ENCODE measurements around the gene MAST3. TPM values are rescaled to one million over a fixed set of nuclear protein-coding genes. Genes with fewer than 3 reads are reported as not detected.

MAST3 gene
- total RNA-seq = 10 to 100 TPM in 1 of 2 donors, 1 to 10 TPM in 1; 6.1 to 10.8 TPM

DNA sequence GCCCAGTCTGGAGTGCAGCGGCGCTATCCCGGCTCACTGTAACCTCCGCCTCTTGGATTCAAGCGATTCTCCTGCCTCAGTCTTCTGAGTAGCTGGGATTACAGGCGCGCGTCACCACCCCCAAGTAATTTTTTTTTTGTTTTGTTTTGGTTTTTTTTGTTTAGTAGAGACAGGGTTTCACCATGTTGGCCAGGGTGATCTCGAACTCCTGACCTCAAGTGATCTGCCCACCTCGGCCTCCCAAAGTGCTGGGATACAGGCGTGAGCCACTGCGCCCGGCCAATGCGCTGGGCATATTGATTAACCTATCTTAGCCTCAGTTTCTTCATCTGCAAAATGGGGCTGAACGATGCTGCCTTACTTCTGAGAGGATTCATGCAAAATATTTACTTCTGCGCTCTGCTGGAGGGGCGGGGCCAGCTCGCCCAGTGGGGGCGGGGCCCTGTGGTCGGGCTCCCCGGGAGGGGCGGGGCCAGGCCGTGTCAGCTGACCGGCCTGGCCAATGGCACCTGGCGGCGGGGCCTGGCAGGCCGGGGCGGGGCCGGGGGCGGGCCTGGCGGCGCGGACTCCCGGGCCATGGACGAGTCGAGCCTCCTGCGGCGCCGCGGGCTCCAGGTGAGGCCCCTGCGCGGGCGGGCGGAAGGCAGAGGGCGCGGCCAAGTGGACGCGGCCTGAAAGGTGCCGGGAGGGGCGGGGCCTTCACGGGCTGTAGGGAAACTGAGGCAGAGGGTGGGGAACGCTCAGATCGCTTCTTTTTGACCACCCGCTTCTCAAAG lies at the start of gene MAST3:
TSS of gene MAST3 (plus strand) at position 562 of the 776 bp plus-strand sequence. CDS start at position 577, 15 bp downstream.
- DNase-seq (ENCODE audit: low spot score) = peak; percentile 78
- Histone ChIP-seq H3K4me3 (peak within 1 kb of the TSS; percentile 23 to 35), H3K27ac (no peak within 1 kb of the TSS), H3K36me3 (no peaks in the 10 kb centered on the region), H3K9me3 (no peaks in the 10 kb centered on the region), H3K27me3 (replicated peaks; ENCODE audit: insufficient read depth) (no peaks in the 10 kb centered on the region), H3K4me1 (replicated peaks) (no peaks in the 10 kb centered on the region)
- TF ChIP-seq POLR2AphosphoS5 (IDR thresholded peaks at IDR 0.05) = no peak
- TF ChIP-seq POLR2A (IDR thresholded peaks at IDR 0.05) = no peak
- TF ChIP-seq, protein P1, sequence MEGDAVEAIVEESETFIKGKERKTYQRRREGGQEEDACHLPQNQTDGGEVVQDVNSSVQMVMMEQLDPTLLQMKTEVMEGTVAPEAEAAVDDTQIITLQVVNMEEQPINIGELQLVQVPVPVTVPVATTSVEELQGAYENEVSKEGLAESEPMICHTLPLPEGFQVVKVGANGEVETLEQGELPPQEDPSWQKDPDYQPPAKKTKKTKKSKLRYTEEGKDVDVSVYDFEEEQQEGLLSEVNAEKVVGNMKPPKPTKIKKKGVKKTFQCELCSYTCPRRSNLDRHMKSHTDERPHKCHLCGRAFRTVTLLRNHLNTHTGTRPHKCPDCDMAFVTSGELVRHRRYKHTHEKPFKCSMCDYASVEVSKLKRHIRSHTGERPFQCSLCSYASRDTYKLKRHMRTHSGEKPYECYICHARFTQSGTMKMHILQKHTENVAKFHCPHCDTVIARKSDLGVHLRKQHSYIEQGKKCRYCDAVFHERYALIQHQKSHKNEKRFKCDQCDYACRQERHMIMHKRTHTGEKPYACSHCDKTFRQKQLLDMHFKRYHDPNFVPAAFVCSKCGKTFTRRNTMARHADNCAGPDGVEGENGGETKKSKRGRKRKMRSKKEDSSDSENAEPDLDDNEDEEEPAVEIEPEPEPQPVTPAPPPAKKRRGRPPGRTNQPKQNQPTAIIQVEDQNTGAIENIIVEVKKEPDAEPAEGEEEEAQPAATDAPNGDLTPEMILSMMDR (IDR thresholded peaks at IDR 0.05) = no peak
- intact Hi-C loops (cut with DNase I) = no loop called here
- WGBS = 43% methylated on average over 28 of the region's 54 CpGs

DNA sequence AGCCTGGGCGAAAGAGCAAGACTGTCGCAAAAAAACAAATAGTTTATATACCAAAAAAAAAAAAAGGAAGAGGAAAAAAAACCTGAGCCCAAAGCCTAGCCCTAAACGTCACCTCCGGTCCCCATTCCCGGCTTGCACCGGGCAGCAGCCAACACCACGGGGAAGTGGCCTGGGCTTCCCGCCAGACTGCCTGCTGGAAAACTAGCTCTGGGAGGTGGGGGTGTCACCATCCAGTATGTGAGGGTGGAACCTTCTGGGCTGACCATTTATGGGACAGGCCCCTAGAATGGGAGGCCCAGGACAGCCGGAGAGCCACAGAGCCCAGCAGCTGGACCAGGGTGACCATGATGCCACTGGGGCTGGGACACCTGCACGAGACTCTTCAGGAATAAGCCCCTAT lies 48.2 kb upstream of the MAST3 start:
- Histone ChIP-seq H3K9me3 (no peaks in the 10 kb centered on the region), H3K4me1 (replicated peaks) (no peaks in the 10 kb centered on the region), H3K4me3 (no peak overlapping the region), H3K36me3 (no peaks in the 10 kb centered on the region), H3K27me3 (replicated peaks; ENCODE audit: insufficient read depth) (no peaks in the 10 kb centered on the region), H3K27ac (peak overlapping the region; percentile 41 to 47)
- 35% methylated on average over 10 of the region's 10 CpGs for WGBS
- TF ChIP-seq POLR2AphosphoS5 (IDR thresholded peaks at IDR 0.05) (peak; percentile 82), POLR2A (IDR thresholded peaks at IDR 0.05) (no peak)
- TF ChIP-seq, protein P1 (IDR thresholded peaks at IDR 0.05) = no peak
- DNase-seq (ENCODE audit: low spot score) = peak; percentile 30
- intact Hi-C loops (cut with DNase I) = no loop called here

DNA sequence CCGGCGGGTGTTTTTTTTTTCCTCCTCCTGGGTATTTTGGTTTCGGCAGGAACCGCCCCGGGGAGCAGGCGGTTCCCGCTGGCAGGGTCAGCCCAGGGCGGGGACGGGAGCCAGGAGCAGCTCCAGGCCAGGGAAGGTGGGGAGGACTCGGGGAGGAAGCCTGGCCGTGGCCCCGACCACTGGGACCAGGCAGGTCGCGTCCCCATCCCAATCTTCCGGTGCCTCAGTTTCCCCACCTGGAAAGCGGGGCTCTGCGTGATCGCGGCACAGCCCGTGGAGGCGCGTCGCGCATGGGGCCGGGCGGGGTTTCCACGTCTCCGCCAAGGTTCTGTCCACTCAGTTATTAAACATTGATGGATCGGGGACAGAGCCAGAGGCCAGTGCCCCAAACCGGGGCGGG lies 45.7 kb upstream of the MAST3 start:
- Histone ChIP-seq H3K36me3 (no peaks in the 10 kb centered on the region), H3K4me1 (replicated peaks) (no peaks in the 10 kb centered on the region), H3K9me3 (no peaks in the 10 kb centered on the region), H3K27ac (peak overlapping the region in 1 of 2 donors; percentile 60), H3K4me3 (peak overlapping the region; percentile 6 to 8), H3K27me3 (replicated peaks; ENCODE audit: insufficient read depth) (no peaks in the 10 kb centered on the region)
- intact Hi-C loops (cut with DNase I) = loop anchor here (10.0 kb wide), 1 partner anchor 107 kb away; no protein-coding TSS in a partner anchor
- no peak for TF ChIP-seq POLR2A (IDR thresholded peaks at IDR 0.05)
- TF ChIP-seq POLR2AphosphoS5 (IDR thresholded peaks at IDR 0.05) = no peak
- TF ChIP-seq, protein P1 (IDR thresholded peaks at IDR 0.05) = no peak
- WGBS = 19% methylated on average over 31 of the region's 31 CpGs
- no peak for DNase-seq (ENCODE audit: low spot score)

DNA sequence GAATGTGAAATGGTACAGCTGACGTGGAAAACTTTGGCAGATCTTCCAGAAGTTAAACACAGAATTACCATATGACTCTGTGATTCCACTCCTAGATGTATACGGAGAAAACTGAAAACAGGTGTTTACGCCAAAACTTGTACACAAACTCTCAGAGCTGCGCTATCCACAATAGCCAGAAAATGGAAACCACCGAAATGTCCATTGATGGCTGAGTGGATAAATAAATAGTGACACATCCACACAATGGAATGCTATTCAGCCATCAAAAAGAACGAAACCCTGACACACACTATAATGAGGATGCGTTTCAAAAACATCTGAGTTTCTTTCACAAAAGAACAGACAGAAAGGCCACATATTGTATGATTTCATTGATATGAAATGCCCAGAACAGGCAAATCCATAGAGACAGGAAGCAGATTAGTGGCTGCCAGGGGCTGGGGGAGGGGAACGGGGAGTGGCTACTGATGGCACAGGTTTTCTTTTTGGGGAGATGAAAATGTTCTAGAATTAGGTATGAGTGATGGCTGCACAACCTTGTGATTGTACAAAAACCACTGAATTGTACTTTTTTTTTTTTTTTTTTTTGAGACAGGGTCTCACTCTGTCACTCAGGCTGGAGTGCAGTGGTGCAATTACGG lies 43.9 kb upstream of the MAST3 start:
- Histone ChIP-seq H3K27me3 (replicated peaks; ENCODE audit: insufficient read depth) (no peaks in the 10 kb centered on the region), H3K4me3 (no peak overlapping the region), H3K4me1 (replicated peaks) (no peaks in the 10 kb centered on the region), H3K36me3 (no peaks in the 10 kb centered on the region), H3K9me3 (no peaks in the 10 kb centered on the region), H3K27ac (no peak overlapping the region)
- 51% methylated on average over 9 of the region's 9 CpGs for WGBS
- intact Hi-C loops (cut with DNase I) = loop anchor here (10.0 kb wide), 1 partner anchor 109 kb away; no protein-coding TSS in a partner anchor
- DNase-seq (ENCODE audit: low spot score) = no peak
- no peak for TF ChIP-seq POLR2AphosphoS5 (IDR thresholded peaks at IDR 0.05)
- no peak for TF ChIP-seq POLR2A (IDR thresholded peaks at IDR 0.05)
- TF ChIP-seq, protein P1 (IDR thresholded peaks at IDR 0.05) = no peak

All from prostate gland (tissue), 2 donors.